DMS114 treated with DMSO at 0.1 percent for 48 hours (cell line): ENCODE measurements around the gene ME3.
A peak's percentile ranks its signal among the peaks of the same experiment; 100 is the strongest.

Experiments used
- DNase-seq: peaks from one replicate; lab custom pipeline; 2025; ENCODE audit not compliant: unreplicated experiment; lab: John Stamatoyannopoulos, UW

The ME3 gene

DNA sequence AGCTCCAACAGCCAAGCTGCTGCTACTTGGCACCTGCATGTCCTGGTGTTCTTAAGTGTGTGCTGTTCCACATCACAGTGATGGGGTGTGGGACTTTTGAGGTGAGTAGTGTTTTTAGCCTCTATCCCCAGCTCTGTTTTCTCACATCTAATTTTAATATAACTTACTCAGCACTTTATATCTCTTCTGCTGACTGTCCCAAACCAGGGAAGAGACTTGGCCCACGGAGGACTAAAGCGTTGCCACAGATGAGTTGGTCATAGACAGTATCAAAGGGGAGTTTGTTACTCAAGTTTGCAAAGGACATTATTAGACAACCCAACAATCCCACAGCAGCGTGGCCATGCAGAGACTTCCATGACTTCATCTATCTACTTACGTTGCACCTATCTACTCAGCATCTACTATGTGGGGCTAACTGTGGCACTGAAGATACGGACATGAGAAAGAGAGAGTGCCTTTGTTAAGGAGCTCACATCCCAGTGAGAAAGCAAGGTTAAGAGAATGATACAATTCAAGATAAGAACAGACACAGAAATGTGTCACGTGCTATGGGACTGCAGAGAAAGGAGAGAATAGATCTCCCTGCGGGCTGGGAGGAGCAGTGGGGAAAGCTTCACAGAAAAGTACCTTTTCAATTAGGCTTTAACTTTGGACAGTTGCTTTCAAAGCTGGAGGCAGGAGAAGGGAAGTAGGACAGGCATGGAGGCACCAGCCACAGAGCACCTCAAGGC, 82.4 kb downstream of the ME3 start:
- no peak for DNase-seq

DNA sequence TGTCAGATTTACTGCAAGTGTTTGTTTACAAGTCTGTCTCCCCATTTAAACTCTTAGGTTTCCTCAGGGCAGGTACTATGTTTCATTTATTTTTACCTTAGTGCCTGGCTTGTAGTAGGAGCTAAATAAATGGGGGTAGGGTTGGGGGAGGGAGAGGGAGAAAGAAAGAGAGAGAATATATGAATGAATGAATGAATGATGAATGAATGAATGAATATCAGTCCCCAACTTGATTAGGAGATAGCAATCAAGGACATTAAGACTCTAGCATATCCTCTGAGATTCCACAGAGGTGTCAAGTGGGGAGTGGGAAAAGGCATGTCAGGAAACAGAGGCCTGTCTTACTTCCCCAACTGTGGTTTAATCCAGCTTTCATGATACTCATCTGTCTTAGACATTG, 83.2 kb downstream of the ME3 start:
- no peak for DNase-seq

DNA sequence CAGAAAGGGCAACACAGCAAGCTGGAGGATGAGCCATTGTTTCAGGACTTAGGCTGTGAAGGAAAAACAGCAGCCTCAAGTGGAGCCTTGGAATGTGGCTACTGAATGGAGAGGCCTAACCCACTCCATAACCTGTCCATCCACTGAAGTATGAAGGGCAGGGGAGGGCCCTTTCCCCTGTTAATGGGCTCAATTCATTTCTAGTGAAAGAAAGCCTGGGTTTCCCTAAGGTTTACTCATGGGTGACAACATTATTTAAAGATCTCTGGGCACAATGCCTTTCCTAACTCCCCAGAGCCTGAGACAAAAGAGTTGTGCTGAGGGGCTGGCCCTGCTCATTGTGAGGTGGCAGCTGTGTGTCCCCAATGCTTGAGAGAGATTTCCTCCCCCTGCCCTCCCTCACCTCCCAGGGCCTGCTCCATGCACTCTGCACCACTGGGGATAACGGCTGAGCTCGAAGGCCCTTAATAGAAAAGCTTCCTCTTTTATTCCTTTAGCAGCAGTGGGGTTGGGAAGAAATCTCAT, 83.8 kb downstream of the ME3 start:
- DNase-seq = no peak

DNA sequence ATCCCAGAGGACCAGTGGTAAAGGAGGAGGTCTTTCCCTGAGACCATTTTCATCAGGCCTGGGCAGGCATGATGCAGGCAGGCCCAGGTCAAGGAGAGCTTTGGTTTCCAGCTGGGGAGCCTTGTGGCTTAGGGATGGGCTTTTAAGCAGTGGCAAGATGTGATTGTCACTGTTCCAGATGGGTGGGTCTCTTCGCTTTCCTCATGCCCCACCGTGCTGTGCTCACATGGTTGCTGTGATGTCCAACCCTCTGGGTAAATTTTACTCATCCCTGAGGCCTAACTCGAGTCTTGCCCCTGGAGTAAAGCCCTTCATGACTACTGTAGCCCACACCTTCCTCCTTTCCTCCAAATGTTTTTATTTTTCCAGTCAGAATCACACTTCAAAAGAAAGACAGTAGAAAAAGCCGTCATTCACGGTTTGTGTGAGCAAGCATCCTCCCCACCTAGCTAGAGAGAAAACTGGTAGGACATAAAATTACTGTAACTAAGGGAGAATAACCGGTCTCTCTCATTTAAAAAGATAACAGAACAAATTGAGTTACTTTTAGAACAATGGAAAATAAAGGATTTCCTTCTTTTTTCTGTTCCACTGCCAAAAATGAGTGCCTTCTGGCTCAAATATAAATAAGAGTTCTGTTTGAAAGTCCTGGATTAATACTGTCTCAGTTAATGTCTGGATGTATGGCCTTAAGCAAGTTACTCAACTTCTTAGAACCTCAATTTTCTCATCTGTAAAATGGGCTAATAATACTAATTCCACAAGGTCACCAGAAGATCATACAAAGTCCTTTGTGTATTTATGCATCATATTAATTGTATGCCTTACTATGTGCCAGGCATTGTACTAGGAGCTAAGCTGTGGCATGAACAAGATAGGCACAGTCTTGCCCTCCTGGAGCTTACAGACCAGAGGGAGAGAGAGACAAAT, 84.9 kb downstream of the ME3 start:
- DNase-seq = no peak

DNA sequence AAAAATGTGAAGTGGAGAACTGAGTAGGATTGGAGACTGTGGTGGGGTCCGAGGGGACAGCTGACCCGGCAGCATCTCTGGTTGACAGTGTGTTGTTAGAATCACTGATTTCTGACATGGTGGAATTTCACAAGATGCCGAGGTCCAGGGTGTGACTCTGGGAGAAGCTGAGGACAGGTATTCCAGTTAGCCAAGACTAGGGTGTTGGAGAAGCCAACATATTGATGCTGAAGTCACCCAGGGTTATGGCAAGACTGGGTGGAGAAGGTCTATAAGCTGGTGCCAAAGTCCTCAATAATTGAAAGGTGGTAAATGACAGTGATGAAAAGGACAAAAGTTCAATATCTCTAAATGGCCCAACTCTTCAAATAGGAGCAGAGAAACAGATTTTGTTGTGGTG, 86.1 kb downstream of the ME3 start:
- DNase-seq = no peak

DNA sequence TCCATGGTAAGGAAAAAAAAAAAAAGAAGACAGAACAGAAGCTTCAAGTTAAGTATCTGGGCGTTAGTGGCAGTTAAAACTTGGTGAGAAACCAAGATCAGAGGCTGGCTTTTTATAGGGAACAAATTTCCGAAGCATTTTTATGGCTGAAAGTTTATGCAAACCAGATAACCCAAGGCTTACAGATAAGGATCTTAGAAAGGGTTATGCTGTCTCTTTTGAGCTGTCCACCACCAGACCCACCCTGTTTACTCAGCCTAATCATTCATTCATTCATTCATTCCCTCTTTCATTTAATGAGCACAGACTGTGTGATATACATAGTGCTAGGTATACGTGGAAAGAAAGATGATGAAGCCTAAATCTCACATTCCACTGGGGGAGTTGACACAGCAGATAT, 89.5 kb downstream of the ME3 start:
- DNase-seq = no peak

DNA sequence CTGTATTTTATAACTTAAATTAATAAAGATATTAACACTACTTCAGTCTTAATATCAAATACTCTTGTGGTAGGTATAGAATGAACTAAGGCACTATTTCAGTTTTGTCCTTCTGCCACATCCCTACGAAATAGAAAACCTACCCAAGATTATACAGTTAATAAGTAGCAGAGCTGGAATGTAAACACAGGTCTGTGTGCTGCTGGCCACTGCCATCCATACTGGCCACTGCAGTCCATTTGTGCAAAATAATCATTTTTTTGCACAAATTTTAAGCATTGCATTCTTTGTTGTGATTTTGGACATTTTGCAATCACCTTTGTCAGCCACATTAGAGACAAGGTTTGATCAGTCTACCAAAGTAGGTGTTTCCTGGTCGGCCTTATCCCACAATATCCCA, 91.9 kb downstream of the ME3 start:
- DNase-seq = no peak

DNA sequence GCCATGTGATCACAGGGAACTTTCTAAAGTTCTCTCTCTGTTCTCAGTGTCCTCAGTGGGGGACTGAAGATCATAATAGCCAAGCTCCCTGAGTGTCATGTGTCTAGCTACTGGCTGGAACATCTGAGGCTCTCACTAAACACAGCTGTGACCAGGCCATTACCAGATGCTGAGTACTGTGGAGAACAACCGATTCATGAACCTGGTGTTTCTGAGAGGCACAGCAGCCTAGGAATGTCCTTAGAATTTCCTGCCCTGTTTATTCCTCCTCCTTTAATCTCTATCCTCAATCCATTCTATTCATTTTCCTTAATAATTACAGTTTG, 93.0 kb downstream of the ME3 start:
- no peak for DNase-seq

DNA sequence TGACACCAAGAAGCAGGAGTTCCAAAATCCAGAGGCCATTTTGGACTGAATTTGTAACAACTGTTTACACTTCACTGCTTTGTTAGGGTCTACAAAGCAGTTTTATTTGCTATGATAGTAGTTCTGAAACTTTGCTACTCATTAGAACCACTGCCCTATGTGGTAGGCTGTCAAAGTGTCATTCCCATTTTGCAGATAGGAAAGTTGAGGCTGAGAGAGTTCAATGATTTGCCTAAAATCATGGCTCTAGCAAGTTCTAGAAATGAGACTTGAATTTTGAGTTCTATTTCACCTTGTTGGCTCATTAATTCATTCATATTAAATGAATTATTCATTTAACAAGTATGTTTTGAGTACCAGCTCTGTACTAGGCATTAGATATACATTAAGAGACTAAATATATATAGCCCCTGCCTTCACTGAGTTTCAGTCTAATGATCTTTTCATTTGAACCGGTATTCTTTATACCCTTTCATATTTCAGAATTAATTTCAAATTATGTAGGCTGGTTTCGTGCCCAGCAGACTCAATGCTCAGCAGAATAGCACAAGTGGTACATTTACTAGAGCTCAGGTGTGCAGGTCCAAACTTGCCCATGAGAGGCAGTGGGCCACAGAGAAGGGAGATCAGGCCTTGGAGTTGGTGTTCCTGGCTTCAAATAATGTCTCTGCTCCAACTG, 93.5 kb downstream of the ME3 start:
- DNase-seq = no peak

DNA sequence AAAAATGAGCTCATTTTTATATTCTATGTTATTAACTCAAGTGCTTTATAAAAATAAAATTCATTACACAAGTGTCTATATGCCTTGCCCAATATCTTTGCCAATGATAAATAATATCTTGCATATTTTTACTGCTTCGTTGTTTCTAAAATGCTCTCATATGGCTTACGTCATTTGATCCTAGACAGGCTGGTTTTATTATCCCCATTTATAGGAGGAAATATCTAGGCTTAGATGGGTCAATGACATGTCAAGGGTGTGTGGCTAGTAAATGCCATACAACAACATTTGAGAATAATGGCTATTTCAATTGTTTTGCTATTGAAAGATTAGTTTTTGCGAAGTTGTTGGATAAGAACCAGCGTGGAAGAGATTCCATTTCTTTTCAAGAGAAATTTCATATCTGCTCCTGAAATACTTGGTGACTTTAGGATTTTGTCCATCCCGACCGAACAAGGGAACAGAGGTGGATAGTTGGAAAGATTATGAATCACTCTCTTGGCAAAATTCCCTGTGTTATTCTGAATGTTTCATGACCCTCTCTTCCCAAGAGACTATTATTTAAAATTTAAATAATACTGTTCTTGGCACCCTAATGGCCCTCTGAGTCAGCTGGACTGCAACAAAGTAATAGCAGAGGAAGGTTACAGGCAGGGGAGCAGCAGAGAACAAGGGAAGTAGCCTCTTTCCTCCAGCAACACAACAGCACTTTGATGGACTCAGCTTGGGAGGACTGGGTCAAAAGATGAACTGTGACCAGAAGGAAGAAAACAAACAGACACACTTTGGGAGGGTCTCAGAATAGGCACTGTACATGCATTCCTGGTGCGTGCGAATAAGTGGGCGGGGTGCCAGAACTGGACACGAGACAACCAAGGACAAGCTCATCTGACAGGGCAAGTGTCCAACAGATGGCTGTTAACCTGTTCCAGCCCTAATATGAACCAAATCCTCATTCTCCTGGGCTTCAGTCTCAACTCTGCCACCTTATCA, 94.5 kb downstream of the ME3 start:
- DNase-seq = no peak

DNA sequence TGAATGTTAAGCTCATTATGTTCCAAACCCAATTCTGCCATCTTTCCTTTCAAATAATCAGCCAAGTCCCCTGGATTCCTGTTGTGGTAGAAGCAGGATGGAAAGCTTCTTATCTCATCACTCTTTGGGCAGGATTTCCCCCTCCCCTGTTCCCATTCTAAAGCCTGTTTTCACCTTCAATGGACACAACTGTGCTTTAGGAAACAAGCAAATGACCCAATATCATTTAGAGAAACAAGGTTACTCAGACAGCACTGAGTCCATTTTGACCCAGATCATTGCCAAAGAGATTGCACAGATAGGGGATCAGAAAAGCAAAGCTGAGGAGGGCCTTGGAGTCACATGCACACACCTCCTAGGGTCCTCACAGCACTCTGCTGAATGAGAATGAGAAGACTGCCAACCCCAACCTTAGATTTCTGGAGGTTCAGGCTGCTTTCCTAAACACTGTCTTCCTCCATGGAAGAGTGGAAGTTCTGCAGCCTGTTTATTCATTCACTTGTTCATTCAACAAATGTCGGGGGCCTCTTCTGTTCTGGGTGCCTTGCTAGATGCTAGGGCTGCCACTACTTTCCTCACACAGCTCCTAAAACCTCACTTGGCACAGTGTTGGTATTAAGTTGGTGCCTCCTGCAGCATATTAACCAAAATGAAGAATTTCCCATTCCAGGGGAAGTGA, 95.3 kb downstream of the ME3 start:
- DNase-seq = no peak

DNA sequence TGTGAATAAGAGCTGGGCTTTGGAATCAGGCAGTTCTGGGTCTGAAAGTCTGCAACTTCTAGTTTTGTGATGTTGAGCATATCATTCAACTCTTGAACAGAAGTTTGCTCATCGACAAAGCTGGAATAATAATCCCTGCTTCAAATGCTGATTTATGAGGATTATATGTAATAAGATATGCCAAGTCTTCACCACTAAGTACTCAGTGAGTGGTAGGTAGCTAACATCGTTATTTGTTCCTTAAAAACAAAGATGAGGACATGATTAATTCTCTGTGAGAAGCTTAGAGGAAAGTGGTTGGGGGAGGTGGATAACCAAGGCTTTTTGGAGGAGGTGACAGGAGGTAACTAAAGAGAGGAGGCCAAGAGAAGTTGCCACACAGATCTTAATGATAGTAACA, 96.5 kb downstream of the ME3 start:
- no peak for DNase-seq

DNA sequence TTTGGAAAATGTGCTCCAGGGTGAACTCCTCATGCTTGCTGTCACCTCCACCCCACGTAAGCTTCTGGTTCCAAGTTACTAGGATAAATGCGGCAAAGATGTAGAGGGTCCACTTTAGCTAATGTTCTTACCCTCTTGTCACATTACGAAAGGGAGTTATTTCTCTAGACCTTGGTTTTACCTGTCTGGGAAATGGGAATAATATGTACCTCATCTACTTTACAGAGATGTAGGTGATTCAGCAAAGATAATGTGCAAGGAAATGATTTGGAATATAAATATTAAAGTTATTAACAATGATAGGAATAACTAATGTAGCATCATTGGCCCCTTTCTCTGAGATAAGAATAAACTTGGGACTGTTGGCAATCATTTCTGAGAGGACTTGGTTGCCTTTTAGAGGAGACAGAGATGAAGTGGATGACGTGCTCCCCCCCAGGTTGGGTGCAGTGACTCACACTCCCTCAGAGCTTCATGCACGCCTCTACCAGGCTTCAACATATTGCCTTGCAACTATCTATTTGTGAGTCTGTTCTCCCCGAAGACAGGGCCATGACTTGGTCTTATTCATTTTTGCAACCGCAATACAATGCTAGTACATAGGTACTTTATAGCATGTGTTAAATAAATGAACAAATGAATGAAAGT, 97.1 kb downstream of the ME3 start:
- DNase-seq = no peak

DNA sequence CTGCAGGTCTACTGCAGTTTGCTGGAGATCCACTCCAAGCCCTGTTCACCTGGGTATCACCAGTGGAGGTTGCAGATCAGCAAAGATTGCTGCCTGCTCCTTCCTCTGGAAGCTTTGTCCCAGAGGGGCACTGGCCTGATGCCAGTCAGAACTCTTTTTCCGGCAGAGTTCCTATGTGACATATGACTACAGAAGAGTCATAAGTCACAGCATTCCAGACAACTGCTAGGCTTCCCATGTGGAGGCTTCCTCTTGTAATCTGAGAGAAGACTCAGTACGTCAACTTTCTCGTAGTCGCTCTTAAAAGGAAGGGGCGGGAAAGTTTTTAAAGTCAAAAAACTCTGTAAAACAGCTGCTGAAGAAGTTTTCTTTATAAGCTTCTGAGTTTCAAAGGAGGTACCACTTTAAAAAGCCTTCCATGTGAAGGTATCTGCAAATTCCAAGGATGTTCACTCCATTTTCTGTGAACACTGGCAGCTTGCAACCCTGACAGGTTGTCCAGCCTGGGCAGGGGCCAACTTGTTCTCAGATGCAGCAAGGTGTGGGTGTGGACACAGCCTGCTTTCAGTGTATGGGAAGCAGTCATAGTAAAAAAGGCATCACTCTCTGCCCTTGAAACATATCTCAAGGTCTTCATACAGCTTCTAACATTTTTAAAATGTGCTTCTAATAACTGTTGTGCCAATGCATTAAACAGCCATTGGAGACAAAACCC, 97.8 kb downstream of the ME3 start:
- no peak for DNase-seq

DNA sequence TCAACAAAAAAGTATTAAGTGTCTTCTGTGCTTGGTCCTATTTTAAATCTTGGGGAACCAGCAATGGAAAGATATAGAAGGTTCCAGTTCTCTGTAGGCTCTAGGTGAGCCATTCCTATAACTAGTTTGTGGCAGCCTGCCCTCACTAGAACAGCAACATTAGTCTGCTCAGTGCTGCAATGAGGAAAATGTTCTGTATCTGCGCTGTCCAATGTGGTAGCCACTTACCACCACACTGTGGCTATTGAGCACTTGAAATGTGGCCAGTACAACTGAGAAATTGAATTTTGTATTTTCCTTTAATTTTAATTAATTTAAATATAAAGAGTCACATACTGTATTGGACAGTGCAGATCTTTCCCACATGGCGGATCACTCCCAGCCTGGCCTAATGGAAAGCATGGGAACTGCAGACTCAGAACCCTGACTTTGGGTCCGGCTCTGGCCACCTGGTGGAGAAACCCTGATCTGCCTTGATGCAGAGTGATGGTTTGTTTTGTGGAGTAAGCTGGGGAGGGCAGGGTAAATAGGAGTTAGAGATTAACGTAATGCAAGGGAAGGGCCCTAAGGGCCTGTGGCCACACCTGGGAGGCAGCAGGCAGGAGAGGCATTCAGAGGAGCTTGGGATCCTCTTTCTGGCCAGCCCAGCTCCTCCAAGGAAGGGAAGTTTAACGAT, 101.0 kb downstream of the ME3 start:
- peak; percentile 10 for DNase-seq

DNA sequence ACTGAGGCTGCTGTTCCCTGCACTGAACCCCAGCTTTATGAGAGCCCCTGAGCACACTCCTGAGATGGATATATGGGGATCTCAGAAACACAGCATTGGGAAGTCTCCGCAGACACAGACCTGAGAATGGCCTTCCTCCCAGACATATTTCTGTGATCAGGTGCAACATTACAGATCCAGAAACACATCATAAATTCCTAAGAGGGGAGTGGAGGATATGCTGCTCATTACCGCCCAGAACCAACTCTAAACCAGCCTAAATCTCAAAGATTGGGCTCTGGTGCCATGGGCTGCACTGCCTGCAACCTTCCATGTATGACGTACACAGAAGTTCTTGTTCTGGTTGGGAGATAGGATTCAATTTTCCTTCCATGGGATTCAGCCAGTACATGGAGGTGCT, 102.0 kb downstream of the ME3 start:
- no peak for DNase-seq

DNA sequence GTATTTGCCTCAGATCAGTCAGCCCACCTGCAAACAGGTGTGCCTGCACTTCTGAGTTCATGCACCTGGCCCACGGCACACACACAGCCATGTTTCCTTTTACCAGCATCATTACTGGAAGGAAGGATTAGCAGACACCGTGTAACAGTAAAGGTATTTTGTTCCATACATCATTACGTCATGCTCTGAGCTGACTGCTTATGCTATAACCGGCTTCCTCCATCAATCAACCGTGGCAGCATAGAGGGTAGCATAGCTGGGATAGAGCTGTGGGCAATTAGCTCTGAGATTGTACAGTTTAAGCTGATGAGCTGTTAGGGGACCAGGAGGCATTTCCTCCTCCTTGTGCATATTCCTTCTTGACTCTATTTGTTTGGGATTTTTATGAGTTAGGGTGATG, 102.4 kb downstream of the ME3 start:
- no peak for DNase-seq

DNA sequence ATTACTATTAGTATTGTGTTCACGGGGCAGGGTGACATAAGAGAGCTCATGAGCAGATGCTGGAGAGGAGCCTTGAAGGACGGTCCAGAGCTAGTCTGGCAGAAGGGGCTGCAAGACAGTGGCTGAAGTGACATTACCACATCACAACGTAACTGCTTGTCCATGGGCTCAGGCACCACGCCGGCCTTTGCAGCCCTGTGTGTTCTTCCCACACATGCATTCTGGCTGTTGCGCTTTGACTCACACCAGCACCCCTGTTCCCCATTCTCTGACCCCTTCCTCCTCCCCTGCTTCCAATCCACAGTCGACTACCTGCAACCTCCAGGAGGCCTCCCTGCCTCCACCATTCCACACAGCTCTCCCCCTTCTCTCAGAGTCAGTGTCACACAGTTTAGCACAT, 103.3 kb downstream of the ME3 start:
- no peak for DNase-seq
